IPS-NIHi11 (cell line): ENCODE results near the gene GALNS.
A peak's percentile ranks its signal among the peaks of the same experiment; 100 is the strongest.

Experiments used
- DNase-seq: peaks from one replicate; pipeline ENCODE4 v3.0.0; 2012; ENCODE audit warnings: mixed read lengths, low spot score

GALNS gene

DNA sequence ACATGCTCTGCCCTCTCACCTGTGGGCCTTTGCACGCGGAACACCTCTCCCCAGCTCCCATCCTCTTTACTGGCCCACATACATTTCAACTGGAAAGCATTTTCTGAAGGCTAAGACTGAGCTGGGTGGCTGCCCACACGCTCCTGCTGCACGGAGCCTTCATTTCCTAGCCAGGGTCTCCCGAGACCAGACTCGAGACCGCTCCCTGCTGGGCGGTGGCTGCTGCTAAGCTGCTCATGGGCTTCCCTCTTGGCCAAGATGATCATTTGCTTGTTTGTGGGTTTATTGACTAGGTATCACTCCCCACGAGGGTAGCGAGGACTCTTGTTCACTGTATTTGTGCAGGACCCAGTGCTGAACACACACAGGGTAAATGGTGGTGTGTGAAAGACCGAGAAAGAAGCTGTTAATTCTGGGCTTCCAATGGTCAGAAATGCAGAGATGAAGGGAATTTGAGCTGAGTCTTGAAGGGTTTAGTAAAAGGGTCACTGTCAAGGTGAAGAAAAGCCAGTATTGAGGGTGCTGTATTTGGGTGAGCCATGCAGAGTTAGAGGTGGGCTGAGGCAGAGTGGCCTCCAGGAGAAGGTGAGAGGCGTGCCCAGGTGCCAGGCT, 1.1 kb upstream of the GALNS start:
- DNase-seq = peak; percentile 86

DNA sequence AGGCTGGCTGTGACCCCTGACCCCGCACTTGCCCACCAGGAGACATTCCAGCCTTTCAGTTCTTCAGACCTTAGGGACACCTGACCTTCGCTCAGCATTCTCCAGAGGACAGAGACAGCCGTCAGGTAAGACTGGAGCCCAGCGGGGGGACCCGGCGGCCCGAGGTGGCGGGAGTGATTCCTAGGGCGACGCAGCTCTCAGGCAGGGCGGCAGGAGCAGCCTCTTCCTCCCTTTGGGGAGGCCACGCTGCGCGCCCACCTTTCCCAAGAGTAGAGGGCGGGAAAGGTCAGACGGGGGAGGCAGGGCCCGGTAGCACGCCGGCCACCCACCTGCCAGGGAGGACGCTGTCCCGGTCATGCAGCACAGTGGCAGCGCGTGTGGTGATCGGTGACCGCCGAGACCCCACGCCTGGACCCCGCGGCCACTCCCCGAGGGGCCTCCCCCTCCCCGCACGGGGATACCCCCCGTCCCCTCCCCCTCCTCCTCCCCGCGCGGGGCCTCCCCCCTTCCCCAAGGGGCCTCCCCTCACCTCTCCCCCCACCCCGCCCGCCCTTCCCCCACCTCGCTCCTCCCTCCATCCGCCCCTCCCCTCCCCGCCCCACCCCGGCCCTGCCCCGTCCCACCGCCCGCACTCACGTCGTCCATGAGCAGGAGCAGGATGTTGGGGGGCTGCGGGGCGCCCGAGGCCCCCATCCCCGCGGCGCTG, 472 bp downstream of the GALNS start:
- DNase-seq = peak; percentile 58

DNA sequence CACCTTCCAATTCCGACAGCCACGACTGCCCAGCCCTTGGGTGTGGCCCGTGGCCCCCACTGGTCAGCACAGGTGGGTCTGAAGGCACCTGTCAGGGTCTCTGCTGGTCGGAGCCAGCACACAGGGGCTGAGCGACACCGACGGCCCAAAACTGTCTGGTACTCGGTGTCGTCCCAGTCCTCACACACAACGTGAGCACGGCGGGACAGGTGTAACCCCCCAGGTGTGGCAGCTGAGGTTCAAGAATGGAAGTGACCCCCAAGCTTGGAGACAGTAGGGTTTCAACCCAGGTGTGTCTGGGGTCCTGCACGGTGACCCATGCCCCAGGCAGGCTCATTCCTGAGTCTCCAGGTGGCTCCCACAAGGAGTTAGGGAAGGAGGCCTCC, 1.0 kb downstream of the GALNS start:
- DNase-seq = no peak

DNA sequence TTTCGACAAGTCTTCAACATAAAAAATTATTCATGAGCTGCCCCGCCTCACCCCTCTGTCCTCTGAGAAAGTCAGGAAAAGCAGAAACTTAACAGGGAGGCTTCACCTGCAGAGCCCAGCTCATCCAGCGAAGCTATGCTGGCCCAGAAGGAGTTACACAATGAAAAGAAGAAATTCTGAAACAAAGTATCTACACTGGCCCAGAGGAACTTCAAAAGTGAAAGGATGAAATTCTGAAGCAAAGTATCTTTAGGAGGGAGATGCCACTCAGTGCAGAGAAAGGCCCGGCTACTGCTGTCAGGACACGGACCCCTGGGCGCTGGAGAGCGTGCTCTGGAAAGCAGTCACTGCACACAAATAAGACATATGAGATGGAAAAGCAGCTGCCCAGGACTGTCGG, 1.6 kb downstream of the GALNS start:
- DNase-seq = no peak

DNA sequence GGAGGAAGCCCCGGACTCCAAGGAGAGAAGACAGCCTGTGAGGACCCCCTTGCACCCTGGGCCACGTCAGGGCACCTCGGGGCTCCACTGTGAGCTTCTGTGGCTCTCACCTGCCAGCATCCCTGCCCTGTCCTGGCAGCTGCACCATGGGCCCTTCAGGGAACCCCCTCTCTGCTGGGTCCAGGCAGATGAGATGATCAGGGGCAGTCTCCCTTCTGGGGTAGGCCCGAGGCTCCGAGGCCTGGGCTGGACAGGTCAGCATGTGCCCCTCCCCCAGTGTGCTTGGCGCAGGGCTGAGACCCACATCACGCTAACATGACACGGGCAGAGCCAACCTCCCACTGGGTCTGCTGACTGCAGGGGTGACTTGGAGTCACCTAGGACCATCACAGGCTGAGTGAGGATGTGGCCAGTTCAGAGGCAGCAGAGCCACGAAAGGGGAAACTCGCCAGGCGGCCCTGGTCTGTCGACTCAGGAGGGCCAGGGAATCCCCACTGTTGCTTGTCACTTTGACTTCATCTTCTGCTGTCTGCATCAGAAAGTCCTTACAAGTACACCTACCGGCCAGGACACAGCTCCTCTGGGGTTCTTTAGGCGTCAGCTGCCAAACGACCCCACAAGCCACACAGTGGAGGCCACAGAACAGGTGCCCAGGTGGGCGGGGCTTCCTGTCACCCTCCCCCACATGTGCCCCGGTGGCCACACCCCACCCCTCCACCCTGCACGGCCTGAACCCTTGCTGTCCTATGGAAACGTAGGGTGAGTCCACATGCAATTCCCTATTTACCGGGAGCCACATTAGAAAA, 2.2 kb downstream of the GALNS start:
- DNase-seq = no peak

DNA sequence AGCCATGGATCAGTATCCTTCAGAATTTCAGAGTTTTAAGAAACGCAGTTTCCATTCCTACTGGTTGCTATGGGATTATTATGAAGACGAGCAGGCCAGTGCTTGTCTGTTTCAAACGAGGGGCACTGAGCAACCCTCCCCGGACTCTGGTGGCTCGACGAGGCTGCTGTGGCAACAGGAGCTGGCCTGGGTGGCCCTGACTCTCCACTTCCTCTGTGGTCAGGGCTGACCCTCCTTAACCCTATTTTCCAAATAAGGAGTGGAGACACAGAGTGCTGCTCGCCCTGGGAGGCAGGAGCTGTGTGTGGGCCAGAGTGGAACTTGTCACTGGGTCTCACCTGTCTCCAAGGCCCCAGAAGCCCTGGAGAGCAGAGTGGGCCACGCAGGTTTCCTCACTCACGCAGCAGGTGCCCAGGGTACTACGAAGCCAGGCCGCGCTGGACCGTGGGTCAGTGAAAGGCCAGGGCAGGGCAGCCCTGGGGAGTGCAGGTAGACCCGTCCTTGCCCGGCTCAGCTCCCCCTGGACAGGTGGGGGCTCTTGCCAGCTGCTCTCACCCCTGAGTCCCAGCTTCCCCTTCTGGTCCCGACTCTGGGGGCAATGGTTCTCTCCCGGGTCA, 3.3 kb downstream of the GALNS start:
- DNase-seq = no peak

DNA sequence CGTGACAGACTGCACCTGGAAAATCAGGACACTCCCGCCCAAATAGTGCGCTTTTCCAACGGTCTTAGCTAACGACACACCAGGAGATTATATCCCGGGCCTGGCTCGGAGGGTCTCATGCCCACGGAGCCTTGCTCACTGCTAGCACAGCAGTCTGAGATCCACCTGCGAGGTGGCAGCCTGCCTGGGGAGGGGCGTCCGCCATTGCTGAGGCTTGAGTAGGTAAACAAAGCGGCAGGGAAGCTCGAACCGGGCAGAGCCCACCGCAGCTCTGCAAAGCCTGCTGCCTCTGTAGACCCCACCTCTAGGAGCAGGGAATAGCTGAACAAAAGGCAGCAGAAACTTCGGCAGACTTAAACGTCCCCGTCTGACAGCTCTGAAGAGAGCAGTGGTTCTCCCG, 5.1 kb downstream of the GALNS start:
- DNase-seq = no peak

DNA sequence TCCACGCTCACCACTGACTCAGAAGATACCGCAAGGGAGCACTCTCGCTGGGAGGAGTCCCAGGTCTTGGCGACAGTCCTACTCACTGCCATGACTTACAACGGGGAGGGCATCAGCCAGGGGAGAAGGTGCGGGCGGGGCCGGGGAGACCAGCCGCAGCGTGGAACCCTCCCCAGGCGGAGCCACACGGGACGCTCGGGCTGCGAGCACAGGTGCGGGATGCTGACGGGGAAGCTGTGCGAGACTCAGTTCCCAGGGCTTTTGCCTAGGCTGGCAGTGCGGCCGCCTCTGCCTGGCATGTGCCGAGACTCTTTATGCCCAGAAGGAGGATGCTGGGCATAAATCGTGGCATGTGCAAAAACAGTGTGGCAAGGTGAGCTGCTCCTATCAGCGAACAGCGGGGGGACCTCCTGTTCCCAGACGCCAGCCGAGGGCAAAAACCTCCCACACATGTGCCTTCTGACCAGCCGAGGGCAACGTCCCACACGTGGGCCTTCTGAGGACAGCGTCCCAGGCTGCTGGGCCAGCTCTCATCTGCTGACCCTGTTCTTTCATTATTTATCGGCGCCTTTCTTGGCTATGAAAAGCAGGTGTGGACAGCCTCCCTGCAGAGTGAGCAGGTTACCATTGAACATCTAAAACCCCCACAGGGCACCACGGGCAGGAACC, 6.1 kb downstream of the GALNS start:
- DNase-seq = no peak

DNA sequence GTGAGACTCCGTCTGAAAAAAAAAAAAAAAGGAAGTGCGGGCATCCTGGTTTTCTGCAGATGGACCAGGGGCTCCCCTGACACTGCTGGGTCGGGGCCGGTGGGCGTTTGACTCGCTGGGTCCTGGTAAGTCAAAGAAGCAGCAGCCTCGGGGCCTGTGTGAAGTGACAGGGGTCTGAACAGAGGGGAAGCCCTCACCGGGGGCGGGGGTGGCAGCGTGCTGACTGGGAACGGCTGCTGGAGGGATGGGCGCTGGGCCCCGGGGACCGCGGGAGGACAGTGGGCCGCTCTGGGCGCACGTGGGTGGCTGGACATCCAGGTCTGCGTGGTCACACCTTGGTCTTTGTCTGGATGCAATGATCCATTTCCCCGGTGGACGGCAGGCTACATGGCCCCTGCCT, 8.2 kb downstream of the GALNS start:
- DNase-seq = no peak

DNA sequence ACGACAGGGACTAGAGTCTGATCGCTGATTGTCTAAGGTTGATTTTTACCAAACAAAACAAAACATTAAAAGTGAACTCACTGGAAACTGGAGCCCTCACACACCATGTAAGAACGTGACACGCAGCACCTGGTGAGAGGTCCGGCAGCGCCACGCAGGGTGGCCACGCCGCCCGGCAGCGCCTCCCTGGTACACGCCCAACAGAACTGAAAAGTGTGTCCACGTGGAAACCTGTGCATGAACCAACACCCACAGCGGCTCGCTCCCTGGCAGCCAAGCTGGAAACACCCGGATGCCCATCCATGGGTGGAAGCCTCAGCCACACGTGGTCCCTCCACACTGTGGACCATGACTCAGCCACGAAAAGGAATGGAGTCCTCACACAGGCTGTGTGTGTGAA, 9.1 kb downstream of the GALNS start:
- DNase-seq = no peak

DNA sequence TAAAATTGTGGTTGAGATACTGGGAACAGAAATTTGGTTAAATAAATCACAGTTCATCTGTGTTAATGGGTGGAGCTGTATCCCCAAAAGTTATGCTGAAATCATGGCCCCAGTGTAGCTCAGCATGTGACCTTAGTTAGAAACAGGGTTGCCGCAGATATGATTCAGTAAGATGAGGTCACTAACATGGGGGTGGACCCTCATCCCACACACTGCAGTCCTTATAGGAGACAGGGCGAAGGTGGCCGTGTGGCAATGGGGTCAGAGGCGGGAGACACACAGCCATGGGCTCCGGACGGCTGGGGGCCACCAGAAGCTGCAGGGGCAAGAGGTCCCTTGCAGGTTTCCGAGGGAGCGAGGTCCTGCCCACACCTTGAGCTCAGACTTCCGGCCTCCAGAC, 10.7 kb downstream of the GALNS start:
- DNase-seq = no peak

DNA sequence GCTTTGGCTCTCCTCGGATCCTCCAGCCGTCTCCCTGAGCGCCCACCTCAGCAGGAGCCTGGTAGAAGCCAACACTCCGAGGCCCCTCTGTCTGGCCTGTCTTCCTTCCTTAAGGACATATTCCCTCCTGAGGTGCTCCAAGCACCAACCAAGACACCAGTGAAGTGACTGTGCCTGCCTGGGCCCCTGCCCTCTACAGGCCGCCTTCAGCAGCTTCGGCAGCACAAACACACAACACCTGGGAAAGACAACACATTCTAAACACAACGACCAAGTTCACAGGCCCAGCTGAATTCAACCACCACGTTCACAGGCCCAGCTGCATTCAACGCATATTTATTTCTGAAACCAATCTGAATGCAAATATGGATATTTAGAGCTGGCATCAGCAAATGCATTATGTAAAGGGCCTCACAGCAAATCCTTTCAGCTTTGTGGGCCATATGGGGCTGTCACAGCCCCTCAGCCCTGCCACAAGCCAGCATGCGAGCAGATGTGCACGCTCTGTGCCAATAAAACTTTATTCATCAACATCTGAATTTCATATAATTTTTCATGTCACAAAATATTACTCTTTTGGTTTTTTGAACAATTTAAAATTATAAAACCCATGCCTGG, 12.2 kb downstream of the GALNS start:
- peak; percentile 62 for DNase-seq

DNA sequence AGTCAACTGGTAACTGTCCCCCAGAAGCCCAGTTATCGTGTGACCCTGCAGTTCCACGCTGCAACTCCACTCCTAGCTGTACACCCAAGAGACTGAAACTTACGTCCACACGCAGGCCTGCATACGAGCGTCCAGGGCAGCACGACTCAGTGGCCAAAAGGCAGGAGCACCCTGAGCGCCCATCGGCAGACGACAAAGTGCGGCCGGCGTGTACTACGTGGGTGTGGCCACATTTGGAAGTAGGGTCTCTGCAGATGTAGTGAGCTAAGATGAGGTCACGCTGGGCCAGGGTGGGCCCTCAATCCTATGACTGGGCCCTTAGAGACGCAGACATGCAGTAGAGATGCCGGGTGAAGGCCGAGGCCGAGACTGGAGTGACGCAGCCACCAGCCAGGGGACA, 13.5 kb downstream of the GALNS start:
- DNase-seq = no peak

DNA sequence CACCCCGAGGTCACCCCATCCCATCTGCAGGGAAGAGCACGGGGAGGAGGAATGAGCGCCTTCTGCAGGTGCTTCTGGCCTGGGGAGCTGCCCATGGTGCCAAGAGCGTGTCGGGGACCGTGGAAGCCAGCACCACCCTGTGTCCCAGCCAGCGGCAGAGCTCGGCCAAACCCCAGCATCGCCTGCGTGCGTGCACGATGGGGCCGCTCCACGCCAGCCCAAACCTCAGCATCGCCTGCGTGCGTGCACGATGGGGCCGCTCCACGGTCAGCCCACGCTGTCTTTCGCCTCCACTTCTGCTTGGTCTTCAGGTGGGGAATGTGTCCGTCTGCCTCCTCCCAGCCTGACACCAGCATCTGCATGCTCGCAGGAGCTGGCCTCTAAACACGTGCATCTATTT, 13.9 kb downstream of the GALNS start:
- no peak for DNase-seq

DNA sequence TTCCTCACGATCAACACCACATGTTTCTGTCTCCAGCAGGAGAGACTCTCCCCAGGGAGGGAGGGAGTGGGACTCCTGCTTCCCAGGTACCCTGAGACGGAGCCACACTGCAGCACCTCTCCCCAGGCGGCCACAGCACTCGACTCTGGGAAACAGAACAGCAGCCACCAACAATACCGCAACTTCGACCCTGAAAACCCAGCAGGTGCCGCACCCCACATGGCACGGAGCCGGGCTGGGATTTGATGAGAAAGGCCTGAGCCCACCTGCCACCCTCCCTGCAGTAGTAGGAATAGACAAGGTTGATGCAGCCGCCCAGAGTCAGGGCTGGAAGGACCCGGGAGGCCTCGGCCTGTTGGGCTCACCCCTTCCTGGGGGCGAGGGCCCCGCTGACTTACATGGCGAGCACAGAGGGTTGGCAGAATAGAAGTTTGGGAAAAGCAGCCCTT, 14.4 kb downstream of the GALNS start:
- no peak for DNase-seq

DNA sequence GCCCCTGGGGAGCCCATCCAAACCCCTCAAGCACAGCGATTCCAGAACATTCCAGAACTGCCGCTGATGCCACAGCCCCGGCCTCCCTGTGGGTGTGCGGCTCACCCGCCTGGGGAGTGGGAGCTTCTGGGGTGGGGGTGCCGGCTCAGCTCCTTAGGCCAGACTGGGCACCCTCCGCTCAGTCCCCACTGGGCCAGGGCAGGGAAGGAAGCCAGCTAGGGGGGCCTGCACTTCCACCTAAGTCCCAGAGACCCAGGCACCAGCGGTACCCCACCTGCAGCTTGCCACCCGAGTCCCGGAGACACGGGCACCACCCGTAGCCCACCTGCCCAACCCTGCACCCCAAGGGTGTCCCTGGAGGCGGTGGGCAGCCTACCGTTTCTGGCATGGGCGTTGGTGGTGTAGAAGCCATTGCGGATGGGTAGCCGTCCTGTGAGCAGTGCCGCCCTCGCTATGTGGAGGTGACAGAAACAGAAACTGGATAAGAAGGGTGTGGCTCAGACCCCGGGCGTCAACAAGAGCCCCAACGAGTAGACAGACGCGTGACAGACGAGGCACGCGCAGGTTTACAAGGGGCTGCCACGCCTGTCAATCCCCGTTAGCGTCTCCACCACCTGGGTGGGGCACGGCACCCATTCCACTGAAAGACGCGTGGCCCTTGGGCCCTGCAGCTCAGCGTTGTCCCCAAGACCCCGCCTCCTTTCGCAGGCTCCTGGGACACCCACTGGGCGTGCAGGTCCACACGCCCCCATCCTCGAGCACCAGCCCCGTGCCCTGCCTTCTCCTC, 15.0 kb downstream of the GALNS start:
- no peak for DNase-seq

DNA sequence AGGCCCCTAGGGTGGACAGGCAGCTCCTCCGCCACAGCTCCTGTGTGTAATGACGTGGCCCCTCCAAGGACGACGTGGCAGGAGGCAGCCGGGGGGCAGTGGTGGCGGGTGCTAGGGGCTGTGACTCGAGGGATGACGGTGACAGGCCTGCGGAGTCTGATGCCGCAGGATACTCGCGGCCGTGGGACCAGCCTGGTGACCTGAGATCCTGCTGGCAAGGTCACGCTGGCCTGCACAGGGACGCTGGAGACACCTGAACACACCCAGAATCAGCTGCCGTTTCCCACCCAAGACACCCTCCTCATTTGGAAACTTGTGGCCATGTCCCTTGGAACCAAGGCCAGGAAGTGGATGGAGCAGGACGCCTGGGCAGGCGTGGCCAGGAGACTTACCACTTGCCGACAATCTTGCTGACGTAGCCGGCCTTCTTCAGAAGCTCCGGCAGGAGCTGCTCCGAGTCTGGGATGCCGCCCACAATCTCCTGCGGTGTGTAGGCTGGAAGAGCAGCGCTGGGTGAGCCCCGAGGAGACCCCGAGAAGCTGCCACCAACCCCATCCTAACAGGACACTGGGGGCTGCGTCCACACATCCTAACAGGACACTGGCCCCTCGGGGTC, 16.0 kb downstream of the GALNS start:
- DNase-seq = no peak

DNA sequence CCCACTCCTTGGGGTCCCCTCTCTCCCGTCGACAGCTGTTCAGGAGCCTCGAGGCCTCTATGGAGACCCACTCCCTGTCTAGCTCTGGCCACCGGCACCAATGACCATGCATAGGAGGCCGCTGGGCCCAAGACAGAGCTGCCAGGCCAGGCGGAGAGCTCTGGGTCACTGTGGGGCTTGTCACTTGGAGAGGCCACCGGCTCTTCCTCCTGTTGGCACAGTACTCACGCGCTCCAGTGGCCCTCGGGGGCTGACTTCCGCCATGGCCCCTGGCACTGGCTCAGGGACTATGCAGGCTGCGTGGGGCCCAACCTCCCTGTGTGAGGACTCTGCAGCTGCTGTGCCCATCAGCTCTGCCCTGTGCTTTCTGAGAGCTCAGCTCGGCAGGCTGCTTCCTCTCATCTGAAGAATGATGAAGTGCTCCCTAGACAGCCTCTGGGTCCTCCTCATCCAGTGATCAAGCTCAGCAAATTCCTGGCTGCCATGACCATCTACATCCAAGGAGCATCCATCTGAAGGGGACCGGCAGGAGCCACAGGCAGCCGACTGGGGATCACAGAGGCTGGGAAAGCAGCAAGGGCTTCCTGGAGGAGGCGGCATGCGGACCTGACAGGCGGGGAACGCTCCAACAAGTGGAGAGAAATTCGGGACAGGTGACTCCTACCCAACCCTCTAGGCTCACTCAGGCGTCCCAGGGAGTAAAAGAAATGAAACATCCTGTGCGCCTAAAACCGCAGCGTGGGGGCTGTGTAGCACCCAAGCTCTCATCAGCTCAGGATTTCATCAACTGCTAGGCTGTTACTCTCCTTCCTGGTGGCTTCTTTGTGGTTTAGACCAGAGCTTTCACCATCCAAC, 16.8 kb downstream of the GALNS start:
- no peak for DNase-seq

DNA sequence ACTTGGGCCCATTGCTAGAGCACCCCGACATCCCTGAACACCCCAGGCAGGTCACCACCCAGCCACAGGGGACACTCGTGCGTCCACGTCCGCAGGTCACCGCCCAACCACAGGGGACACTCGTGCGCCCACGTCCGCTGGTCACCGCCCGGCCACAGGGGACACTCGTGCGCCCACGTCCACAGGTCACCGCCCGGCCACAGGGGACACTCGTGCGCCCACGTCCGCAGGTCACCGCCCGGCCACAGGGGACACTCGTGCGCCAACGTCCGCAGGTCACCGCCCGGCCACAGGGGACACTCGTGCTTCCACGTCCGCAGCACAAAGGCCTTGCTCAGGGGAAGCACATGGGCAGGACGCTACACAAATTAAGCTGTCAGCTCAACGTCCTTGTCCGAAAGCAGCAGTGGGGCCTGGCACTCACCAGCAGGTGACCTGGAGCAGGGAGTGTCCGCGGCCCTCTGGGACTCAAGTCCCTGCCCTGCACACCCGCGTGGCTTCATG, 17.7 kb downstream of the GALNS start:
- DNase-seq = no peak
